NCI-H146 treated with DMSO at 0.1 percent for 48 hours (cell line): Measurements from ENCODE around the gene NEK11.
A peak's percentile ranks its signal among the peaks of the same experiment; 100 is the strongest.
"Not testable (repeated sequence)": the region's sequence is repeated elsewhere in the genome, so short reads cannot be mapped to it uniquely, and the experiment has no call there.

Source experiments
- DNase-seq: peaks from one replicate; lab custom pipeline; 2025; ENCODE audit not compliant: unreplicated experiment; lab: John Stamatoyannopoulos, UW

The NEK11 gene

GRCh38 chr3:131038326-131038725, 11.6 kb downstream of the NEK11 start:
- DNase-seq: no peak

GRCh38 chr3:131042271-131042985, 15.8 kb downstream of the NEK11 start:
- DNase-seq: not testable (repeated sequence)

- peak; percentile 66 for DNase-seq
Observed at GRCh38 chr3:131047582-131047981, 20.9 kb downstream of the NEK11 start.

- peak; percentile 35 for DNase-seq
Observed at GRCh38 chr3:131048030-131048429, 21.4 kb downstream of the NEK11 start.

GRCh38 chr3:131050001-131050400, 23.3 kb downstream of the NEK11 start:
- no peak for DNase-seq

GRCh38 chr3:131053043-131053859, 26.6 kb downstream of the NEK11 start:
- DNase-seq: no peak

GRCh38 chr3:131067983-131068382, 41.3 kb downstream of the NEK11 start:
- DNase-seq: no peak

GRCh38 chr3:131072099-131072559, 45.5 kb downstream of the NEK11 start:
- no peak for DNase-seq

GRCh38 chr3:131072845-131073244, 46.2 kb downstream of the NEK11 start:
- DNase-seq: no peak

- no peak for DNase-seq
Observed at GRCh38 chr3:131075632-131076328, 49.1 kb downstream of the NEK11 start.

GRCh38 chr3:131077904-131078303, 51.2 kb downstream of the NEK11 start:
- DNase-seq: no peak

GRCh38 chr3:131079086-131079485, 52.4 kb downstream of the NEK11 start:
- no peak for DNase-seq

GRCh38 chr3:131081224-131081623, 54.5 kb downstream of the NEK11 start:
- no peak for DNase-seq

GRCh38 chr3:131082246-131082645, 55.6 kb downstream of the NEK11 start:
- no peak for DNase-seq

- DNase-seq: peak; percentile 58
Observed at GRCh38 chr3:131082871-131083863, 56.5 kb downstream of the NEK11 start.

GRCh38 chr3:131091768-131092167, 65.1 kb downstream of the NEK11 start:
- DNase-seq: no peak

- DNase-seq: peak; percentile 19
Observed at GRCh38 chr3:131107637-131108433, 81.2 kb downstream of the NEK11 start.

- DNase-seq: no peak
Observed at GRCh38 chr3:131109156-131109555, 82.5 kb downstream of the NEK11 start.

GRCh38 chr3:131110087-131110486, 83.4 kb downstream of the NEK11 start:
- DNase-seq: no peak

- no peak for DNase-seq
Observed at GRCh38 chr3:131114256-131114655, 87.6 kb downstream of the NEK11 start.
